Left kidney (tissue), 2 donors: ENCODE data around the gene TLNRD1. TPM values are rescaled to one million over a fixed set of nuclear protein-coding genes. Genes with fewer than 3 reads are reported as not detected.

ENCODE experiments used
- DNase-seq: peaks from one replicate; pipeline ENCODE4 v3.0.0-alpha.2; 2013
- polyA plus RNA-seq: library from polyadenylated mRNA; unstranded; fragments of 120-200 nt; gene quantifications from one replicate; pipeline ENCODE4 v1.2.1, GENCODE V29; 2013; ENCODE audit not compliant: insufficient read length

The TLNRD1 gene
- polyA plus RNA-seq, 1 donor = 6.6 TPM

- DNase-seq = no peak
Observed at GRCh38 chr15:81026836-81027599, 26.3 kb downstream of the TLNRD1 start.

DNA sequence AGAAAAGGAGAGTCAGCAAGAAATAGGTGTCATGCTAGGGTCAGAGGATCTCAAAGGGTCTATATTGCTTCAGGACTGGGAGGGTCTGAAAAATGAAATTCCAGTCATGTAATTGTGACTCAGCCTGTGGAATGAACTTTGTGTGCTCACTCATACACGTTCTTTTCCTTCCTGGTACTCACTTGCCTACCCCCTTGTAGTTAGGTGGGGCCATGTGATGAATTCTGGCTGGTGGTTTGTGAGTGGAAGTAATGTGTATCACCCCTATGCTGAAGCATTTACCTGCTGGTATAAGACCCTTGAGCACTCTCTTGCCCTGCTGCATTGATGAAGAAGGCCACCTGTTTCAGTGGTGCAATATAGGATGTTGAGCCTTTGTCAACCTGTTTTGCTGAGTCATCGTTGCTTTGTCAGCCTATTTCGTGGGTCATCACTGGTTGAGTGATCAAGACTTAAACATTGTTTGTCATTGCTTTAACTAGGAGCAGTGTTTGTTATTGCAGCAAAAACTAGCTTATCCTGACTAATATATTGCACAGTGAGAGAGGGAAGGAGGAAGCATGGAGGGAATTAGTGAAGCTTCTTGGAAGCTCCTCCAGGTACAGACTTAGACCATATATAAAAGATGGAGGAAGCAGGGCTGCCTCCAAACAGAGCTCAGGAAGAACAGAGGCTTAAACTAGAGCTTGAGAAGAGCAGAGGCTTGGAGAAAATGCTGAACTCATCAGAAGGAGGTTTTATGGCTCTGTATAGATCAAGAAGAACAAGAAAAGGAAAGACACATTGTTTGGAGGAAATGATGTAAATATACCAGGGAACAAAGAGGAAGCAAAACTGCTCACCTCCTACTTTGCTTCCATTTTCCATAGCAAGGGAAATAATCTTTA, 28.9 kb downstream of the TLNRD1 start:
- no peak for DNase-seq

GRCh38 chr15:81030301-81030750, 29.6 kb downstream of the TLNRD1 start:
- no peak for DNase-seq

GRCh38 chr15:81031203-81031602, 30.5 kb downstream of the TLNRD1 start:
- DNase-seq = no peak

GRCh38 chr15:81032355-81032754, 31.6 kb downstream of the TLNRD1 start:
- no peak for DNase-seq

DNA sequence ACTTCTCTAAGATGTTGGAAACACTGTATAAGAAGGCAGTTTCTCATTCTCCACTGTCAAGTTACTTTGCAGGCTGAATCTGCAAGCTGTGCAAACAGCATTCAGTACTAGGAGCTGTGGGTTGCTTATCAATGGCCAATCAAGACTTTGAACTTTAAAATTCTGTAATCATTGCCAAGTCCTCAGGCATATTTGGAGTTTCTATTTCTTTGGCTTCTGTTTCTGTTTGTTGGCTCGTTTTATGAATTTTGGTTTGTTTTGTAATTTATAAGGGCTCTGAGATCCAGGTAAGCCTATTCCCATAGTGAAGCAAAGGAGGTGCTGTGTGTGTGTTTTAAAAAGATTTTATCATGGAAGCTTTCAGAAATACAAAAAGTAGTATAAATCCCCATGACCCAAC, 32.1 kb downstream of the TLNRD1 start:
- no peak for DNase-seq

GRCh38 chr15:81033508-81033907, 32.8 kb downstream of the TLNRD1 start:
- DNase-seq = no peak

DNA sequence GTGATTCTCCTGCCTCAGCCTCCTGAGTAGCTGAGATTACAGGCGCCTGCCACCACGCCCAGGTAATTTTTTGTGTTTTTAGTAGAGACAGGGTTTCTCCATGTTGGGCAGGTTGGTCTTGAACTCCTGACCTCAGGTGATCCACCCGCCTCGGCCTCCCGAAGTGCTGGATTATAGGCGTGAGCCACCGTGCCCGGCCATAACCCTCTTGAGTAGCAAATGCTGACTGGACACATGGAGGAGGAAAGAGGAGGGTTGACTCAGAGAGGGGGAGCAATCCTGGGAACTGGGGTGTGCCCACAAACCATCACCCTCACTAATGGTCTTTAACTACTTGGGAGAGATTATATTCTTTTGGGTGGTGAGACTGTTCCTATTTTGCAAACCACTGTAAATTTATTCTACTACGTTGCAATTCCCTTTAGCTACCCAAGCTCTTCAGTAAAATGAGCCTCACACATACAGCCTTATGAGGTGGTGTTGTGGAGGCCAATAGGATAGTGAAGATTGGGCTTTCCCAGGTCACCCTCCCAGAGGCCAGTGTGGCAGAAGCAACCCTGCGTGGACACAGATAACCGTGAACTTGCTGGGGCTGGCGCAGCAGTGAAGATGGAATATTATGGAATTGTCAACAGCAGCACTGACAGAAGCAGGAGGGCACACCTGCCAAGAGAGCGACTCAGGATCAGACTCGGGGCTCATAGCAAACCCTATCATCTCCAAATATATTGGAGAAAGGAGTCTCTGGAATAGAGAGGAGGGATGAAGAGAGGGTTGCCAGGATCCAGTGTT, 37.4 kb downstream of the TLNRD1 start:
- DNase-seq = no peak

- no peak for DNase-seq
Observed at GRCh38 chr15:81038975-81039607, 38.4 kb downstream of the TLNRD1 start.

DNA sequence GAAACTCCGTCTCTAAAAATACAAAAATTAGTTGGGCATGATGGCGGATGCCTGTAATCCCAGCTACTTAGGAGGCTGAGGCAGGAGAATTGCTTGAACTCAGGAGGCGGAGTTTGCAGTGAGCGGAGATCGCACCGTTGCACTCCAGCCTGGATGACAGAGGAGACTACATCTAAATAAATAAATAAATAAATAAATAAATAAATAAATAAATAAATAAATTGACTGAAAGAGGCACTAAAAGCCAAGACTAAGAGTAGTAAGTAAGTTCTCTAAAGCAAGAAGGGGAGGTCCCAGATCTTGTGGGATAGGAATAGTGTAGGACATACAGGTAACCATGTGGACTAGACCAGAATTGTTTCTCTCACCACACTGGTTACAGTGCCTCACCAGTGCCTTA, 40.0 kb downstream of the TLNRD1 start:
- no peak for DNase-seq

- DNase-seq = no peak
Observed at GRCh38 chr15:81043281-81043934, 42.7 kb downstream of the TLNRD1 start.

DNA sequence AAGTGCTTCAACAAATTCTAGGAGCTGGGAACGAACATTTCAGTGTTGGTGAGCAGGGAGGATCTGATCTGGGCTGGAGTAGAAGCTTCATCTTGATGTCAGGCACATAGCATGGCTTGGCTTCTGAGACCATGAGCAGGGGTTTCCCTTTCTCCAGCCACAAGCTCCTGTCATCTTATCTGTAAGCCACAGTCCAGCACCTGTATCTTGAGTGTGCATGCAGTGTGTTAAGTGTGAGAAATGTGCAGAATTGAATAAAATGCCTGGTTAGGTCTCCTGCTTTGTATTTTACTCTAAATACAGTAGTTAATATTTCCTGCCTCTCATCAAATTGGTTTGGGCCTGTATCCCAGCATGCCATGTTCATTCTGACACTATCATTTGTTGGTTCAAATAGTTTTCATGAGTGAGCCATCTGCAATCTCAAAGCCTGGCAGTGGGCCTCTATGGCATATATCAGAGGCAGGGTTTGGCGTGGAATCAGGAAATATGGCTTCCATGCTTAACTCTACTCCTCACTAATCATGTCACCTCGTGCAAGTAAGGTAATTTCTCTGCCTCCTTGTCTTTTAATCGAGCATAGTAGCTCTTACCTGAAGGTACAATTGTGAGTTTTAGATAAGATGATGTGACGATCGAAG, 43.3 kb downstream of the TLNRD1 start:
- DNase-seq = no peak

GRCh38 chr15:81046290-81046689, 45.6 kb downstream of the TLNRD1 start:
- DNase-seq = no peak

DNA sequence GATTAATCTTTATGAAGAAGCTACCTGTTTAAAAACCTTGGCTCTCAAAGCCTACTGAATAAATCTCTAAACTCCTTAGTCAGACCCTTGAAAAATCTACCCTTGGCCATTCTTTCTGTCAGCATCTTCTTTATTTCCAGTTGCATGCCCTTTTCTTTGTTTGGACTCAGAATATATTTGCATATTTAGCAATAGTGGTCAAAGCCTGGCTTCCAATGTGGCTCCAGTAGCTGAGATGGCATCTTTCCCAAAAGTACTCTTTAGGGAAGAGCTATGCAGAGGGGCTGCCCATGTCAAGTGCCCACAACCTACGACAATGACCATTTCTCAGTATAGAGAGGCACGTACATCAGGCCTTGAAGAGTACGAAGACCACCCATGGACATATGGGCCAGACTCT, 47.2 kb downstream of the TLNRD1 start:
- DNase-seq = no peak

DNA sequence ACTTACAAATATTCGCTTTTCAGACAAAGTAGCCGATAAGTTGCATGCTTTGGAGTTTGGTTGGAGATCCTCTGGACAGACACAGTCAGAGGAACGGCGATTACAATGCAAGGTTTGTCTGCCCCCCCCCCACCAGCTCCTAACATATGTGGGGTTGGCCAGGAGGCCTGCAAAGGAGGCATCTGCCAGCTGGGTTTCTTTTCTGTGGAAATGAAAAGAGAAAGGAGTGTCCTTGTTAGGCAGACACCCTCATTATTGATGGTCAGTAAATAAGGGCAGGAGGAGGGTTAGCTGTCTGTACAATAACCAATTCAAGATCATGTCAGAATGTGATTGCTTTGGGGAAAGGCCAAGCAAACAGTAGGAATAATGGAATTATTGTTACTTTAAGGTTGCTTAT, 49.1 kb downstream of the TLNRD1 start:
- no peak for DNase-seq

DNA sequence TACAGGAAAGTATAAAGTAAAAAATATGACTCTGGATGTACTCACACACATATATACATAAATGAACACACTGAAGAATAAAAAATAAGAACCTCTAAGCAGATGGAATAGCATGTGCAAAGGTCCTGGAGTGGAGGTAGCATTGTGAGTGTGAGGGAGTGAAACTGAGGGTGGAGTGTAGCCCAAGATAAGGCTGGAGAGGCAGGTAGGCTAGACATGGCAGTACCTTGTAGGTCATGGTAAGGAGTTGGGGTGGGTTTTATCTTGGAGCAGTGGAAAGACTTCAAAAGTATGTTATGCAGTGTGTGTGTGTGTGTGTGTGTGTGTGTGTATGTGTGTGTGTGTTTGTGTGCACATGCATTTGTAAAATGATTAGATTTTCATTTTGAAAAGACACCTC, 49.5 kb downstream of the TLNRD1 start:
- no peak for DNase-seq

- DNase-seq = no peak
Observed at GRCh38 chr15:81050805-81051204, 50.1 kb downstream of the TLNRD1 start.

DNA sequence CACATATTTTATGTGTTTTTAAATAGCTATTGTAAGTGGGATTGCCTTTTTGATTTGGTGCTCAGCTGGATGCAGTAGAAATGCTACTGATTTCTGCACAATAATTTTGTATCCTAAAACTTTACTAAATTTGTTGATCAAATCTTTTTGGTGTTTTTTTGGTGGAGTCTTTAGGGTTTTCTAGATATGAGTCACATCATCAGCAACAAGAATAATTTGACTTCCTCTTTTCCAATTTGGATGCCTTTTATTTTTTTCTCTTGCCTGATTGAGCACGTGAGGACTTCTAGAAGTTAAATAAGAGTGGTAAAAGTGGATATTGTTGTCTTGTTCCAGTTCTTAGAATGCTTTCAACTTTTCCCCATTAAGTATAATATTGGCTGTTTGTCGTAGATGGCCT, 51.3 kb downstream of the TLNRD1 start:
- DNase-seq = no peak

DNA sequence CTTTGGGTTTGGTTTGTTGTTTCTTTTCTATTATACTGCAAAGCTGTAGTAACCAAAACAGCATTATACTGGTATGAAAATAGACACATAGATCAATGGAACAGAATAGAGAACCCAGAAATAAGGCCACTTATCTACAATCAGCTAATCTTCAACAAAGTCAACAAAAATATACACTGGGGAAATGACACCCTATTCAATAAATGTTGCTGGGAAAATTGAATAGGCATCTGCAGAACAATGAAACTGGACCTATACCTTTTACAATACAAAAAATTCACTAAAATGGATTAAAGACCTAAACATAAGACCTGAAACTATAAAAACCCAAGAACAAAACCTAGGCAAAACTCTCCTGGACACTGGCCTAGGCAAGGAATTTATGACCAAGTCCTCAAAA, 52.9 kb downstream of the TLNRD1 start:
- DNase-seq = no peak

- DNase-seq = no peak
Observed at GRCh38 chr15:81054236-81054635, 53.5 kb downstream of the TLNRD1 start.
